Measurements from ENCODE around the gene TNS3.

The TNS3 gene

GRCh38 chr7:47576031-47576865, 5.7 kb downstream of the TNS3 start:
- peaks cover 4% of the 10 kb centered on the region for H3K27me3 Mint-ChIP-seq (ENCODE audit: low read depth, poor library complexity)
- peaks cover 26% of the 10 kb centered on the region for H3K36me3 Mint-ChIP-seq (ENCODE audit: low read depth)
- TF ChIP-seq, protein P1, sequence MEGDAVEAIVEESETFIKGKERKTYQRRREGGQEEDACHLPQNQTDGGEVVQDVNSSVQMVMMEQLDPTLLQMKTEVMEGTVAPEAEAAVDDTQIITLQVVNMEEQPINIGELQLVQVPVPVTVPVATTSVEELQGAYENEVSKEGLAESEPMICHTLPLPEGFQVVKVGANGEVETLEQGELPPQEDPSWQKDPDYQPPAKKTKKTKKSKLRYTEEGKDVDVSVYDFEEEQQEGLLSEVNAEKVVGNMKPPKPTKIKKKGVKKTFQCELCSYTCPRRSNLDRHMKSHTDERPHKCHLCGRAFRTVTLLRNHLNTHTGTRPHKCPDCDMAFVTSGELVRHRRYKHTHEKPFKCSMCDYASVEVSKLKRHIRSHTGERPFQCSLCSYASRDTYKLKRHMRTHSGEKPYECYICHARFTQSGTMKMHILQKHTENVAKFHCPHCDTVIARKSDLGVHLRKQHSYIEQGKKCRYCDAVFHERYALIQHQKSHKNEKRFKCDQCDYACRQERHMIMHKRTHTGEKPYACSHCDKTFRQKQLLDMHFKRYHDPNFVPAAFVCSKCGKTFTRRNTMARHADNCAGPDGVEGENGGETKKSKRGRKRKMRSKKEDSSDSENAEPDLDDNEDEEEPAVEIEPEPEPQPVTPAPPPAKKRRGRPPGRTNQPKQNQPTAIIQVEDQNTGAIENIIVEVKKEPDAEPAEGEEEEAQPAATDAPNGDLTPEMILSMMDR (IDR thresholded peaks at IDR 0.05) = no peak
- H3K27ac Mint-ChIP-seq = no peak overlapping the region
- H3K9me3 Mint-ChIP-seq = no peaks in the 10 kb centered on the region
- no peak for DNase-seq
- no peak overlapping the region for H3K4me3 Mint-ChIP-seq
- peaks cover 90% of the 10 kb centered on the region for H3K4me1 Mint-ChIP-seq

DNA sequence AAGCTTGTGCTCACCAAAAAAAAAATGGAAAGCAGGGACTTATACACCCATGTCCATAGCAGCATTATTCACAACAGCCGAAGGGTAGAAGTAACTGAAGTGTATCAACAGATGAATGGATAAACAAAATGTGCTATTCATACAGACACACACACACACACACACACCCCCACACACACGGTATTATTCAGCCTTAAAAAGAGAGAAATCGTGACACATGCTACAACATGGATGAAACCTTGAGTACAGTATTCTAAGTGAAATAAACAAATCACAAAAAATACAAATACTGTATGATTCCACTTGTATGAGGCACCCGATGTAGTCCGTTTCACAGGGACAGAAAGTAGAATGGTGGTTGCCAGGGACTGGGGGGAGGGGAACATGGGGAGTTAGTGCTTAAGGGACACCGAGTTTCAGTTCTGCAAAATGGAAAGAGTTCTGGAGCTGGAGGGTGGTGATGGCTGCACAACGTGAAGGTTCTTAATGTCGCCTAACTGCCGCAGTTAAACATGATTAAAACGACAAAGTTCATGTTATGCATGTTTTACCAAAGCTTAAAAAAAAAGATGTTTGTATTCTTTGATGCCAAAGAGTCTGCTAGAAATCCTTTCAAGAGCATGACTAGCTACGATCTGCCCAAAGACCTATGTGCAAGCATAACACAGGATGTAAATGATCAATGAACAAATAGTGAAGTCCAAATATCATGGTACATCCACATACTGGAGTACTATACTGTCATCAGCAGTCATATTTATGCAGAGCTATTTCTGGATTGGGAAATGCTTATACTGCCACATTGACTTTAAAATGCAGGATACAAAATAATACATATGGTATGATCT, 7.2 kb downstream of the TNS3 start:
- H3K27me3 Mint-ChIP-seq (ENCODE audit: low read depth, poor library complexity) = peaks cover 4% of the 10 kb centered on the region
- no peak overlapping the region for H3K4me3 Mint-ChIP-seq
- peak overlapping the region; percentile 79 for H3K27ac Mint-ChIP-seq
- H3K36me3 Mint-ChIP-seq (ENCODE audit: low read depth) = peaks cover 32% of the 10 kb centered on the region
- peaks cover 85% of the 10 kb centered on the region for H3K4me1 Mint-ChIP-seq
- no peaks in the 10 kb centered on the region for H3K9me3 Mint-ChIP-seq
- DNase-seq = no peak
- TF ChIP-seq, protein P1 (IDR thresholded peaks at IDR 0.05) = no peak

GRCh38 chr7:47573758-47574481, 8.0 kb downstream of the TNS3 start:
- Mint-ChIP-seq H3K27me3 (ENCODE audit: low read depth, poor library complexity) (peaks cover 4% of the 10 kb centered on the region), H3K4me3 (peak overlapping the region; percentile 66), H3K27ac (peak overlapping the region; percentile 79), H3K9me3 (no peaks in the 10 kb centered on the region), H3K36me3 (ENCODE audit: low read depth) (peaks cover 32% of the 10 kb centered on the region), H3K4me1 (peaks cover 79% of the 10 kb centered on the region)
- no peak for DNase-seq
- TF ChIP-seq, protein P1 (IDR thresholded peaks at IDR 0.05) = no peak

- Mint-ChIP-seq H3K4me1 (peaks cover 82% of the 10 kb centered on the region), H3K4me3 (peak overlapping the region; percentile 66), H3K27me3 (ENCODE audit: low read depth, poor library complexity) (peaks cover 4% of the 10 kb centered on the region), H3K9me3 (no peaks in the 10 kb centered on the region), H3K36me3 (ENCODE audit: low read depth) (peaks cover 34% of the 10 kb centered on the region), H3K27ac (no peak overlapping the region)
- TF ChIP-seq, protein P1 (IDR thresholded peaks at IDR 0.05) = no peak
- DNase-seq = no peak
Observed at GRCh38 chr7:47572939-47573757, 8.8 kb downstream of the TNS3 start.

DNA sequence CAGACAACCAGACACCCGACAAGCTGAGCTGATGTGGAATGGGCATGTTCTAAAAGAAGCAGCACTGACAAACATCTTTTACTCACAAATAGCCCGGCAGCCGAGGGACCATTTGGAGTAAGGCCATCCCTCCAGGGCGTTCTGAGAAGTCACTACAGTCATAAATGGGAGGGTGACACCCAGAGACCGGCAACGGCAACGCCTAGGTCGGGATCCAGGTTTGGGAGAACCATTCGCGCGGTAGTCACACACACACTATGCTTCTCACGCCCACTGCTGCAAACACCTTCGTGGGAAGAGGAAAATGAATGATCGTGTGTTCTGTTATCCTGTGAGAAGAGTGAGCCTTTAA, 9.8 kb downstream of the TNS3 start:
- Mint-ChIP-seq H3K9me3 (no peaks in the 10 kb centered on the region), H3K4me3 (no peak overlapping the region), H3K36me3 (ENCODE audit: low read depth) (peaks cover 33% of the 10 kb centered on the region), H3K27ac (peak overlapping the region; percentile 71), H3K27me3 (ENCODE audit: low read depth, poor library complexity) (peaks cover 4% of the 10 kb centered on the region), H3K4me1 (peaks cover 82% of the 10 kb centered on the region)
- TF ChIP-seq, protein P1 (IDR thresholded peaks at IDR 0.05) = no peak
- no peak for DNase-seq

Measured in nephron progenitor cell (in vitro differentiated cells).